Right forelimb (tissue), 1 donor: Measurements from ENCODE around the gene GRM8.
"Not testable (repeated sequence)": the region's sequence is repeated elsewhere in the genome, so short reads cannot be mapped to it uniquely, and the experiment has no call there.

Source experiments
- DNase-seq: peaks from one replicate; pipeline ENCODE4 v3.0.0-alpha.2; 2018

The GRM8 gene

DNA sequence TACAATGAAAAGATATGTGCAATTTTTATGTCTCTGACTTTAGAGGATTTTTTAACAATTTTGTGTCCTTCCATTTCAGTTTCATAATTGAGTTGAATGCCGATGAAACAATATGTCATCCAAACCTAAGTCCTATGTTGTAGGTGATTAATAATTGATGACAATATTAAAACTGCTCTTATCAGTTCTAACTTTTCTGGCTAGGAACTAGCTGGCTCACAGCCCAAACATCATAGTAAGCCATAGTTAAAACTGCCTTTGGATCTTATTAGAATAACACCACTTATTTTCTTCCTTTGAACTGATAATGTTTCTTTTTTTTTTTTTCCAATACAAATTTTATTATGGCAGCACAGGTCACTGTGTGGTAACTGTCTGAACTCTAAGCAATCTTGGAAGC lies 230.9 kb downstream of the GRM8 start:
- no peak for DNase-seq

DNA sequence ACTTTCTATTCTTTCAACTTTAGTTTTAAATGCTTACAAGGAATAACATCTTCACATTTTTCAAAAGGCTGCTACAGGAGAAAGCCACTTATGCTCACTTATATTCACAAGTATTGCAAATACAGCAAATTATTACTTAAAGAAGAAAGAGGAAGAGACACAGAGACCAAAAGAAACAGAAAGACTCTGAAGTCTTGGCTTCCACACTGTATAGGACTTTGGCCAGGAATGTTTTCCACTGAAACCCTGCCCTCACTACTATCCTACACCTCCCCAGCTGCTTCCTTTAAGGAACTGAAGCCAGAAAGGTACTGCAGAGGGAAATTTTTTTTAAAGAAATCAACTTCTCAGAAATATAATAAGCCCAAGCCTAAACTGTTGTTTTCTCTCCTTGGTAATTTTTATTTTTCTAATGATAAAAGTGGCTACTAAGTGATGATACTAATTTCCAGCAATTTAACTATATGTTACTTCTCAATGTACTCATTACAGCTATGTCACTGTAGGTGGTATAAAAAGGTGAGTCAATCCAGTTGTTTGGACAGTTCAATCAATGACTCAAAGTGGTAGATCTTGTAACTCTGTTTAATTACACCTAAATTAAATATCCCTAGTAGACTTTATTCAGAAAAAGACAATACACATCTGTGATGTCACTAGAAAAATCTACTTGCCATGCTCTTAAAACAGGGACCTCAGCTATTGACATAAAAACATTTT lies 231.6 kb downstream of the GRM8 start:
- DNase-seq, result no peak

GRCh38 chr7:127018889-127019288 lies 233.9 kb downstream of the GRM8 start:
- DNase-seq, result no peak

DNA sequence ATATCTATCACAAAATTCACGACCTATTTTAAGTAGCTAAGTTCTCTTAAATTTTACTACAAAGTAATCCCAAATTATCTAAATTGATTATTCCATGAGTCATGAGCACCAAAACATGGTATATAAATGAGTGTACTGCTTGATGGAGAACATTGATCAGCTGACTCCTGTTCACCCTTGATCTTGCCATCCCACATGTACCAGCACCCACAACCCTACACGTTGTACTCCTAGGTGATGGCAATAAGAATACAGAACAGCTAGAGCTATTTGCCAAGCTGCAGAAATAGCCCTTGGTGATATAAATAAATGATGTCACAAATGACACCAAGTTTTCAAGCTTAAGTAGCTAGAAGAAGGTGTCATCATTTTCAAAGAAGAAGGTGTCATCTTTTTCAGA lies 235.5 kb downstream of the GRM8 start:
- DNase-seq, result no peak

DNA sequence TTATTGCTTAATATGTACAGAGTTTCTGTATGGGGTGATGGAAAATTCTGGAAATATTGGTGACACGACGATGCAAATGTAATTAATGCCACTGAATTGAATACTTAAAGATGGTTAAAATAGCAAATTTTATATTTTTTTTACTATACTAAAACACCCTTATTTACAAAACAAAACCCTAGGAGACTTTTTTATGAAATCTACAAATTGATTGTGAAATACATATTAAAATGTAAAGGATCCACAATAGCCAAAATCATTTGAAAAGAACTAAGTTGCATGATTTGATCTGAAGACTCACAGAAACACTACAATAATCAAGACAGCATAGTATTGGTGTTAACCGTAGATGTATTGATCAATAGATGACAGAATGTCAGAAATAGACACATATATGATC lies 252.0 kb downstream of the GRM8 start:
- no peak for DNase-seq

DNA sequence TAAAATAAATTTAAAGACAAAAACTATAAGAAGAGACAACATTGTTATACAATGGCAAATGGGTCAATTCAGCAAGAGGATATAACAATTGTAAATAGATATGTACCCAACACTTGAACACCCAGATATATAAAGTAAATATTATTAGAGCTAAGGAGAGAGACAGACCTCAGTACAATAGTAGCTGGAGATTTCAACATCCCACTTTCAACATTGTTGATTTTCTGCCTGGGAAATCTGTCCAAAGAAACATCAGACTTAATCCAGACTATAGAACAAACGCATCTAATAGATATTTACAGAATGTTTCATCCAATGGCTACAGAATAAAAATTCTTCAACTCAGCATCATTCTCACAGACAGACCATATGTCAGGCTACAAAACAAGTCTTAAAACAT lies 256.1 kb downstream of the GRM8 start:
- DNase-seq, result no peak

DNA sequence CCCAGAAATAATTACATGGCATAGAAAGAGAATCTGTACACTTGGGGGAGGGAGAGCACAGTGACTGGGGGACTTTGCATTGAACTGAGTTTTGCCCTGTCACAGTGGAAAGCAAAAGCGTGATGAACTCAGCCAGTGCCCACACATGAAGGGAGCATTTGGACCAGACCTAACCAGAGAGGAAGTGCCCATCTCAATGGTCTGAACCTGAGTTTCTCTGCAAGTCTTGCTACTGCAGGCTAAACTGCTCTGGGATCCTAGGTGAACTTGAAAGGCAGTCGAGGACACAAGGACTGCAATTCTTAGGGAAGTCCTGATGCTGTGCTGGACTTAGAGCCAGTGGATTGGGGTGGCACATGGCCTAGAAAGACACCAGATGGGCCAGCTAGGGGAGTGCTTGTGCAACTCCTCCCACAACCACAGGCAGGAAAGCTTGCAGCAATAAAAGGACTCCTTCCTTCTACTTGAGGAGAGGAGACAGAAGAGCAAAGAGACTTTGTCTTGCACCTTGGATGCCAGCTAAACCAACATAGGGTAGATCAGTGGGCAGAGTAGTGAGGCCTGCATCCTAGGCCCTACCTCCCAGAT lies 259.0 kb downstream of the GRM8 start:
- no peak for DNase-seq

DNA sequence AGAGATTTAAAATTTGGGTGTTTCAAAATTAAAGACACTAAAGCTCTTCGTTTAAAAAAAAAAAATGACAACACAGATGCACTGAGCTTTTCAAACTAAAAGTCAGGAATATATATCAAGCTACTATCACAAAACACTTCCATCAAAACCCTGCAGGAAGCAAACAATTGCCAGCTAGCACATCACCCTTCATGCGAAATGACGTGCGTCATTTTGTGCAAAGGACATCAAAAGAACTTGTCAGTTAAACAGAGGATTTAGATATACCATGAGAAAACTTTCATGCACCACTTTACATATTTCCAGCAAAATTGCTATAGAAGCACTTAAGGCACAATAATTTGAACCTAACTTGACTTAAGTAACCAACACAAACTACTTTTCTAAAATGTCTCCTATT lies 264.7 kb downstream of the GRM8 start:
- no peak for DNase-seq

DNA sequence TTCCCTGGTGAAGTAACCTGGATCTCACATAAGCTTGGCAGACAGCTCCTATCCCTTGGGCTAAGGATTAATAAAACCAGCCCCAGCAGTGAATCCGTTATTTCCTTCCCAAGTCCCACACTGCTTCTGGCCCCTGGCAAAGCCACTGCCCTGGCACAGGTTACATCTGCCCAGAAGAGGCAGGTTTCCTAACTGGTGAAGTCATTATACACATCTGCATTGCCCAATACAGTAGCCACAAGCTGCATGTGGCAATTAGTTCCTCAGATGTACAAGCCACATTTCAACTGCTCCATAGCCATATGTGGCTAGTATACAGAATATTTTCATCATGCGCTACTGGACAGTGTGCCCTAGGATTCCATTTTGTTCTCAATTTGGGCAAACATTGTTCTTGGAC lies 273.0 kb downstream of the GRM8 start:
- no peak for DNase-seq

DNA sequence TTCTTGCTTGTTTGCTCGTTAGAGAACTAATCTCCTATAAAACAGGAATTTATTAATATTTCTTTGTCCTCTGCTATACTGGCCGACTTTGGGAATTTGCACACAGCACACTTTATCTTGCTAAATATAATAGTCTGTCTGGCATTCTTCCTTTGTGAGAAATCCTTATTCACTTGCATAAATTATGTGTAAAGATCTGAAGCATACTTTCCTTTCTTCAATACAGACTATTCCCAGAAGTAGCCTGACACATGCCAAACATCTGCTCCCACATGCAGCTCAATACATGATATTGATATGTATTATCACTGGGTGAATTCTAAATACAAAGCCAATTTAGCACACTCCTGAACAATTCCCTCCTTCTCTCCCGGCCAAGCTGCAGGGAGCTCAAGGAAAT lies 273.9 kb downstream of the GRM8 start:
- no peak for DNase-seq

- no peak for DNase-seq
Measured at GRCh38 chr7:126973066-126973465, 279.7 kb downstream of the GRM8 start.

DNA sequence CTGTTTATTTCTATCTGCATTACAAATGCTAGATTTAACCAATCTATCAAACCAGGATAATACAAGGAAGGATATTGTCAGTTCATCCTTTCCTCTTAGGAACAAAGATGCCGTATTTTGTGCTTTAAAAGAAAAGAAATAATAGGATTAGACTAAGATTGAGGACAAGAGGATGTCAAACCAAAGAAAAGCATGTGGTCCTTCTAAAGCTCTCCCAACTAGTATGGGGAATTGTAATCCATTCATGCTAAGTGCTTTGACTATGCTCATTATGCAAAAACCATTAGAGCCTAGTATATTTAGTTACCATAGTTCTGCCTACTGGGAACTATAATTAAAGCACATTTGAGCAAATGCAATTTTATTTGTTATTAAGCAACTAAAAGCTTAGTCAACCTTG lies 280.2 kb downstream of the GRM8 start:
- DNase-seq, result no peak

GRCh38 chr7:126959649-126960048 lies 293.1 kb downstream of the GRM8 start:
- no peak for DNase-seq

GRCh38 chr7:126958367-126958766 lies 294.4 kb downstream of the GRM8 start:
- DNase-seq, result no peak

DNA sequence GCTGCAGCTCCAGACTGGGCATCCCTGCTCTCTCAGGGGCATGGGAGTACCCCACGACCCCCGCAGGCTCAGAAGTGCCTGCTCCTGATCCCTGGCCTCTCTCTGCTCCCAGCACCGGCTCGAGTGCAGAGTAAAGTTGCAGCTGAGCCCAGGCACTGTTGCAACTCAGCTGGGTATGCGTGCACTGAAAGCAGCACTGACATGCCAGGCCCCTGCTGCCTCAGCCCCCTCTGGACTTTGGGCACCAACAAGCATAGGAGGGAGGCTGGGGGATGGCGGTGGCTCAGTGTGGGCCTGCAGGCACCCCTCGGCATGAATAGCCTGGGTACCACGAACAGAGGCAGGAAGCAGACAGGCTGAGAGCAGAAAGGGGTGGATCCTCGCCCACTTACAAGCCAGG lies 295.3 kb downstream of the GRM8 start:
- DNase-seq, result no peak

DNA sequence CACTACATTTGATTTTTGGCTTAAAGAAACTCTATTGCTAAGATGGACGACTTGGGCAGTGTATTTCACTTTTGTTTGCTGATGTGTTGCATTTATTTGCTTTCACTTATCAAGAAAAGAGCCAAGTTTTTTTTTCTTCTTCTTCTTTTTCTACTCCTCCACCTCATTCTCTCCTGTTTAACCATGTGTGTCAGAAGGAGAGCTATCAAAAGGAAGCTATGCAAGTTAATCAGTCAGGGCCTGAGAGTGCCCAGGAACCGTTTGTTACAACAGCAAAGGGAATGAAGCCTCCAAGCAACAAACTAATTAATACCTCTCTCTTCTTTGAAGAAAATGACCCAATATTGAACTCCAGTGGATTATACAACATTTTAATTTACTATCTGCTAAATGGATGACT lies 299.3 kb downstream of the GRM8 start:
- DNase-seq, result no peak

GRCh38 chr7:126948664-126949063 lies 304.1 kb downstream of the GRM8 start:
- DNase-seq, result no peak

DNA sequence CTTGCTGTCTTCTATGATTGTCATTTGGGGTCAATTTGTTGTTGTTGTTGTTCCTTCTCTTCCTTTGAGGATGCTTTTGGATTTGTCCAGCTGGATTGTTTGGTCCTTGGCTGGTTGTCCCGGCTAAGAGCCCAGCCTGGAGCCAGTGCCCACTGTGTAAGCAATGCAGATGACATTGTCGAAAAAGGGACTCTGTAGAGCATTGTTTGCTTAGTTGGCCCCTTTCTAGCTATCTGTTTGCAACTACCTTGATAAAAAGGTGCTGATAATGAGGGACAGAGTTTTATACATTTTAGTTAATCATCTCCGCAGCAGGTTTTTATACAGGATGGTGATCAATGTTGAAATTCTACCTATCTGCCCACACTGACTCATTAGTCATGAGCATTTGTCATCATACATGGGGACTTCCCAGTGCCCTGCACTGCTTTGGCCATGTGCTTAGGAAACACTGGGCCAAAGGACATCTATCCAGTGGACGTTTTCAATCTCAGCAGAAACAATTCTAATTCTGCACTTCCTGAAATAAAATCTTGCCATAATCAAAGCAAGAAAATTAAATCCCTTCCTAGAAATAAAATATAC lies 311.9 kb downstream of the GRM8 start:
- no peak for DNase-seq

DNA sequence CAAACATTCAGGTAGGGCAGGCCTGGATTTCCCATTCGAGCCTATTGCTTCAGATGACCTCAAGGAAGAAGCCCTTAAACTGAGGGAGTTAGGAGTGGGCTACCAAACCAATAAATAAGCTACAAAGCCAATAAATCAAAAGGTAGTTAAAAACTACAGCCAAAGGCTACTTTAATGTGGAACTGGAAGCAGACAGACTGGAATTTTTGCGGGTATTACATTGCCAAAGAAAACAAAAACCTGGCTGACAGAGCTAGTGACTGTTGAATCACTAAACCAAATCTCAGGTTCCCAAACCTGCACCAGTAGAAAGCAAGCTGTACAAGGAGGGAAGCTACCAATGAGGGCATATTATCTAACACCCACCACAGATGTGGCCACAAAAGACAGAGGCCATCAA lies 315.6 kb downstream of the GRM8 start:
- no peak for DNase-seq

DNA sequence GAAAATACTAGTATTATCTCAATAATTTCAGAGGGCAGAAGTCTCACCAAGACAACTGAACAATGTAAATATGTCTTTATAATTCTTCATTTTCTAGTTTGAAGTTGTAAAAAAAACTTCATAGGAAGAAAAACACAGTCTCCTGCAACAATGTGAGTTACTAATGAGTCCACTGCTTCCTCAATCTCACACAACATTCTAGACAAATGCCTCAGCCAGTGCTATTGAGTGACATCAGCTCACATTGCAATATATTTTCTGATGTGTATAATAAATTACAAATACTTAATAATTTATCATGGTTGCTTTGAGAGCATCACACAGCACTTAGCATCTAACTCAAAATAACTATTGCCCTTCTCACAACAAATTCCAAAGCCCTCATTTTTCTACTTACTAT lies 321.2 kb downstream of the GRM8 start:
- no peak for DNase-seq

DNA sequence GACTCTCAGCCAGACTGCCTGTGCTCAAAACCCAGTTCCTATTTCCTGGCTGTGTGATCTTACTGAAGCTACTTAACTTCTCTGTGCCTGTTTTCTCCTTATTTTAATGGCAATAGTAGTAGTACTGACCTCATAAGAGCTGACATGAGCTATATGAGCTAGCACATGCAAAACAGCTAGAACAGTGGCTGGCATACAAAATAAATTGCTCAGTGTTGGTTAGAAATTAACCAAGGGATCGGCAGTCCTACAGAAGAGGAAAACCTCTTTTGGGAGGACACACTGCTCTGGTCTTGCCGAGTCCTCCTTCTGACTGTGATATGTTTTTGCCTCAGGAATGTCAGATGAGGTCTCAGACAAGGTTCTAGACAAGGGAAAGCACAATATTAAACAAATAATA lies 322.6 kb downstream of the GRM8 start:
- no peak for DNase-seq

DNA sequence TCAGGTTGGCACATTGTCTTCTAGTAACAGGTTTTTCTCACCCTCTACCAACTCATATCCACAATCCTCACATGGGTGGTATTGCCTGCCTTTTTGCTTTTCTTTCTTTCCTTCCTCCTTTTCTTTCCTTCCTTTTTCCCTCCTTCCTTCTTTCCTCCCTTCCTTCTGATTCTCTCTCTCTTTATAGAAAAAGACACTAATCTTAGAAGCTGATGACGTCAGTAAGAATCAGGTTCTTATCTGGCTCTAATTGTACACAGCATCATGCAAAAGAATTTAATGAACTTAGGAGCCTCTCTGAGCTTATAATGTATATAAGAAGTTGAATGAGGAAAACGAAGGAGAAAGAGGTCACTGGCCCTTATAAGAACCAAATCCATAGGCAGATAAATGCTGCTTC lies 328.3 kb downstream of the GRM8 start:
- DNase-seq, result no peak

- not testable (repeated sequence) for DNase-seq
Measured at GRCh38 chr7:126911627-126912026, 341.1 kb downstream of the GRM8 start.

DNA sequence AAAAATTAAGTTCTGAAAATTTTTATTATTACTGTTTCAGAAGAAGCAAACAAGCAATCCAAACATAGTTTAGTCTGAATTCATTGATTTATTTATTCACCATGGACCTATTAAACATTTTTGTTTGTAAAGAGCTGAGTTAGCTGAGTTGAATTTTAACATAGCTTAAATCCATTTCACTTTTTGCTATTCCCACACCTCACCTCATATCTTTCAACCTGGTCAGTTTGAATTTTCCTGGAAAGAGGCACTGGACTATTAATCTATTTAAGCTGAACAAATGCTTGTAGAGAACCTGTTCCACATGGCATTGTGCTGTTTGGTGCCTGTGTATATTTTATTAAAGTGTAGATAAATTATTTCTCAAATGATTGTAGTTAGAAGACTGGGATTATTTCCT lies 344.2 kb downstream of the GRM8 start:
- DNase-seq, result not testable (repeated sequence)

- not testable (repeated sequence) for DNase-seq
Measured at GRCh38 chr7:126907657-126908056, 345.1 kb downstream of the GRM8 start.
